Cerebellar cortex (tissue), 1 donor: ENCODE results near the gene PLXNA1.

ENCODE experiments used
- DNase-seq: peaks from one replicate; pipeline ENCODE4 v3.0.0-alpha.2; 2015; ENCODE audit warnings: low spot score

Gene PLXNA1

GRCh38 chr3:126952983-126953660 lies 29.8 kb upstream of the PLXNA1 start:
- DNase-seq: no peak

DNA sequence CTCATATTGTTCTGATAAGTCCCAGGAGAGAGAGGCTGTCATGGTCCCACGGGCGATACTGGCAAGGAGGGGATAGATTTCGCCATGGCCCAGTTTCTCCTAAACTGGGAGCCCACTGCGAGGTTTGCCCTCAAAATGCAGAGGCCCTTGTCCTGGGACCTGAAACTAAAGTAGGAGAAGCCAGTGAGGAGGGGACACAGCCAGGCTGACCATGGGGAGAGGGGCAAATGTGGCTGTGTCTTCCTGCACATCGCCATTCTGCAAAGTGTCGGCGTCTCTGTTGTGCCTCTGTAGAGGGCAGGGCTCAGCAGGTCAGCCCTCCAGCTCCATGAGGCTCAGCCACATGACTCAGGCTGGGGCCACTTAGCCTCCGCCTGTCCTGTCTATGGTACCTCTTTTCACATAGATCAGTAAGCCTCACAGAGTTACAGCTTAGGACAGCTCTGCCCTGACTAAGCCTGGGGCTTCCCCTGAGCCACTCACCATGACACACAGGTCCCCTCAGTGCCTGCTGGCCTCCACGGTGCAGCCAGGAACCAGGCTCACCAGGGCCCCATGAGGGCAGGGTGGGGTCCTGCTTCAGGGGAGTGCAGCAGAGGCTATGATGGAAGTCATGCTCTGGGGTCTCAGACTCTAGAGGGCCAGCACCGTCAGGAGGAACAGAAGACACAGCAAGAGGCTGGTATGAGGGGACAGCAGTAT lies 28.6 kb upstream of the PLXNA1 start:
- DNase-seq: no peak

DNA sequence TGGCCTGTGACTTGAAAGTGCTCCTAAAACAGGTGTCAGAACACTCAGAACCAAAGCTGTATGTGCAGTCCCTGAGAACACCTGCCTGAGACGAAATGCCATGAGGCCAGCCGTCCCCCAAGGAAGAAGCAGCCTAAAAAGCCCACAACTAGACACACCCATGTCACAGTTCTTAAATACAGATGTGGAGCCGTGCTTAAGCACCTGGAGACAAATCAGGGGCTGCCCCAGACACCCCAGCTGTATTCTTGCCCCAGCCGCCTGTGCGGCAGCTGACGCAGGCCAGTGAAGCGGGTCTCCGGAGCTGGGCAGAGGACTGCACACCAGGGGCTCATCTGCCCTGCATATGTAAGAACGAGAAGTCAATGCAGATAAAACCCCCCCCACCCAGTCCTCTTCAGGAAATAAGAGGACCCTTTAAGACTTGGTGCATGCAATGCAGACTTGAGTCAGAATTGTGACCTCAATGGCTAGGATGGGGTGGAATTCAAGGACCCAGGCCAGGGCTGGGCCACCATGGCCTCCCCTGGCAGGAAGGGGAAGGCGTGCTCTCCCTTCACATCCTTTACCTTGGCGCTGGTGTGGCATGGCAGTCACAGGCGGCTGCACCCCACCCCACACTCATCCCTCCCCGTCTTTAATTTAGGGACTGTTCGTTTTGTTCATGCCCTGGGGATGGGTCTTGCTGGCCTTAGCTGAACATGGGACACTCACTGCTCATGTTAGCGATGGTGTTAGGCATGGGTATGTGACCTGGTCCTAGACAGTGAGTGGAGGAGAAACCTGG lies 27.7 kb upstream of the PLXNA1 start:
- no peak for DNase-seq

- no peak for DNase-seq
Observed at GRCh38 chr3:126956361-126956760, 26.6 kb upstream of the PLXNA1 start.

GRCh38 chr3:126956866-126957650 lies 25.9 kb upstream of the PLXNA1 start:
- DNase-seq: no peak

DNA sequence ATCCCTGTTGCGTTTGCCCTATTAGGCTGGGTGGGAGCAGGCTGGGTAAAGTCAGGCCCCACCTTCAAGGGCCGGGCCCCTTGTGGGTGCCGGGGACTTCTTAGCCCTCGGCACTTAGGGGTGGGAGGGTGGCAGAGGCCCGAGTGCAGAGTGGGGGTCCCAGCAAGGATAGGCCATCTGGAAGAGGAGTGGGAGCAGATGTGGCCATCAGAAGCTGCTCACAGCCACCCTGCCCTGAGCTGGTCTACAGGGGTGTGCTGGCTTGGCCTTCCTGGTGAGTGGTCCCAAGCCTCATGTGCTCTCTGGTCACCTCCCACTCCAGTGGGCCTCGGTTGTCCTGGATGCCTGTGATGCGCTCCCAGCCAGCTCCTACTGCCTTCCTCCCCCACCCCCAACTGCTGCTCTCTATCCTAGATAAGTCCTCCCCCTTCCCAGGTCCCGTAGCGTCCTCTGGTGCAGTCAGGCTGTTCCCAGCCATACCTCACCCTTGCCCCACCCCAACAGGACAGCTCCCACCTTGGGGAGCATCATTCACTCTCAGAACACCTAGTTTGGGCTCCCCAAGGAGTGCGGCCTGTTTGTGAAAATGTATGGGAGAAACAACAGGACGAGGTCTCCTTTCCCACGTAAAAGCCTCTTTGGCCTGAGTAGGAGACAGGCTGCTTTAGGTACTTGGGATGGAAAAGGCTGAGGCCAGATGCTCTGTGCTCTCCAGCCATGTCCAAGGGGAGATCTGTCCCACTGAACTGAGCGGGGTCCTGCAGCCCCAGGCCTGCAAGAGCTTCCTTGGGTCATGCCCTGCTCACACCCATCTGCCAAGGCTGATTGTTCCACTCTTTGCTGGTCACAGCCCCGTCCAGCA lies 24.9 kb upstream of the PLXNA1 start:
- DNase-seq: no peak

GRCh38 chr3:126958638-126959085 lies 24.3 kb upstream of the PLXNA1 start:
- no peak for DNase-seq

GRCh38 chr3:126959136-126959920 lies 23.6 kb upstream of the PLXNA1 start:
- DNase-seq: no peak

- DNase-seq: no peak
Observed at GRCh38 chr3:126959921-126960603, 22.9 kb upstream of the PLXNA1 start.

GRCh38 chr3:126960604-126960995 lies 22.3 kb upstream of the PLXNA1 start:
- peak; percentile 41 for DNase-seq

DNA sequence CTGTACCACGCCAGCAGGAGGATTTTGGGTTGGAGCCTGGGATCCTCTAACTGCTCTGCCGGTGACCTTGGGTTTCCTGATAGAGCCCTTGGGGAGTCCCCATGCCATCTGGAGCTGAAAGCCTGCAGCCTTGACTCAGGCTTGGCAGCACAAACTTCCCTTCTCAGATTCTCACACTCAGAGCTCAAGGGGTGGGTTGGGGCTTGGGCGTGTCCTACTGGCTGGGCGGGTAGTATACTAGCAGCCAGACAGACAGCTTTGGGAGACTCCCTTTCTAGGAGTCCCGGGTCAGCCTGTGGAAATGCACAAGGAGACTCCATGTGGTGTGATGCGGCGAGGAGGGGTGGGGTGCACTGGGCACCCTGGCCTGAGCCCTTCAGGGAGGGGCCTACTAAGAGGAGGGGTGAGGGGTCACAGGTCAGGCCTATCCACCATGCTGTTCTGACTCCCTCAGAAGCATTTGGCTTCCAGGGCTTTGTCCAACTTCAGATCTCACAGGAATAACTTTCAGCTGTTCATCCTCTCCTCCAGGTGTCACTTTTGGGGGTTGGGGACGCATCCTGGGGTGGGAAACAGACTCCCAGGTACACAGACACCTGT lies 21.6 kb upstream of the PLXNA1 start:
- DNase-seq: no peak

GRCh38 chr3:126961791-126962461 lies 21.0 kb upstream of the PLXNA1 start:
- no peak for DNase-seq

DNA sequence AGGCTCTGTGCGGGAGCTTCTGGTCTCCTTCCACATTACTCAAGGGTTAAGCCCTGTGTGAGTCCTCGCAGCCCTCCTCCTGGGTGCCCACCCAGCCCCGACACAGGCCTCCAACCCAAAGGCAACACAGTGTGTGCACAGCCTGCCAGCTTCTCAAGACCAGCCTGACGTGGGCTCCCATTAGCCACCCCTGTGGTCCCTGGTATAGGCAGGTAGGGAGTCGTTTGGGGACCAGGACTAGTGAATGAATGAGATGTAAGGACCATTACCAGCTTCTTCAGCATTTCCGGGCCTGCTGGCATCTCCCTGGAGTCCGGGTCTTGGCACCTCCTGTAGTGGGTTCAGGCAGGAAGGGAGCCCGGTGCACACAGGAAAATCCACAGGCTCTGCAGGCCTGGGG lies 20.2 kb upstream of the PLXNA1 start:
- no peak for DNase-seq

DNA sequence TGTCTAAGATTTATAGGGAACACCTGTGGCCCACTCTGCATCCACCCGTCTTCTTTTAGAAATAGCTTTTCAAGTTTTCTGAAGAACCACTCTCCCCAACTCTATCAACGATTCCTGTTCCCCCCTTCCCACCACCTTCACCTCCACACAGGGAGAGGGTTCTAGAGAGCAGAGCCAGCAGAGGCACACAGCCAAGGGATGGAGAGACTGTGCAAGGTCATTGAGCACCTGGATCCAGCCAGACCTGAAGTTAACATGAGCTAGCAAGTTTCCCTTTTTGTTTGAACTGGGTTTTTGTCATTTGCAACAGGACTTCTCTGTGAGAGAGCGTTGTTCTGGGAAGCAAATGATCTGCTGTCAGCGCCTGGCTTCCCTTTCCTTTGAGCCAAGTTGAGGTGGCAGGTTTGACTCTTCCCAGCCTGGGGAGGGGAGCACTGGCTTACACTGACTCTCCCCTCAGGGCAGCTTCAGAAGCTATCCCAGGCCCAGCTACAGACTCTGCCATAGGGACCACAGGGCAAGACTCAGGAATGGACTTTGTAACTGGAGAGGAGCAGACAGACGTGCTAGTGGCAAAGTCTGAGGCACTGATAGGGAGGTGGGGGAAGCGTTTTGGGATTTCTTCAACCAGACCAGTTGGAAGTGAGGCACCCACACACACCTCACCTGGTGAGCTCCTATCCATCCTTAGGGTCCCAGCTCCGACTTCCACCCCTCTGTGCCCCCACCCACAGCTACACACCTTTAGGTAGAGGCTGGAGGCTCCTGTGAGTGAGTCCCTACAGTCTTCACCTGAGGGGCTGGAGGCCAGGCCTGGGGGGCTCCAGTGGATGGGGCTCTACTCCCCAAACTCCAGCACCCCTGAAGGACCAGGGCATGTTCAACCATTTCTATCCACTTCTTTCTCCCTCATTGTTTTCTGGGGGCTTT lies 19.4 kb upstream of the PLXNA1 start:
- no peak for DNase-seq

DNA sequence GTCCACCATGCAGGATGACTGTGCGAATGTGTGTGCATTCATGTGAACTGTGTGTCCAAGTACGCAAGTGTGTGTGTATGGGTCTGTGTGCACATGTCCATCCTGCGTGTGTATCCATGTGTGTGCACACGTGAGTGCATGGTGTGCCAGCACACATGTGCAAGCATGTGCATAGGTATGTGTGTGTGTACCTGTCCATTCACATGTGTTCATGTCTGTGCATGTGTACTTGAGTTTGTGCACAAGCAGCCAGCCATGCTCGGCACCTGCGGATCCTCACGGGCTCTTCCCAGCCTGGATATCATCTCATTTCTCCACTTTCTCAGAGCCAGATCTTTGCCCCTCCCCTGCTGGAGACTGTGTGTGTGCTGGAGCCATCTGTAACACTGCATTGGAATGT lies 18.7 kb upstream of the PLXNA1 start:
- DNase-seq: no peak

DNA sequence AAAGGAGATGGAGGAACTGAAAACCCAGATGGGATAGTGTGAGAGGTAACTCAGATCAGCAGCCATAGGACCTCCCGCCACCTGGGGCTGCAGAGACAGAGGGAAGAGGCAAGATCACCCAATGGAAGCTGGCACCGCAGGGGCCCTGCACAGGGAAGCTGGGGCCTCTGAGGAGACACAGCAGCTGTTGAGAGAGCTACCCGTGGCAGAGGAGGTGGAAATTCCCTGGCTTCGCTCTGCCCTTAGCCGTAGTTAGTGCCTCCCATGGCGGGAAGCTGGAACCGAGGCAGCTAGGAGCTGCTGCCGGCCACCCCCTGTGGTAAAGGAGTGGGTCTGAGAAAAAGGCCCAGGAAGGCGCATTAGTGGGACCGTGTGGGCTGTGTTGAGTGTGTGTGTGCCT lies 18.0 kb upstream of the PLXNA1 start:
- DNase-seq: no peak

GRCh38 chr3:126965526-126966080 lies 17.3 kb upstream of the PLXNA1 start:
- no peak for DNase-seq
